ENCODE measurements around the gene PRR5.

The PRR5 gene

GRCh38 chr22:44765571-44766285 is 63.7 kb downstream of the PRR5 start:
- TF ChIP-seq, protein P1, sequence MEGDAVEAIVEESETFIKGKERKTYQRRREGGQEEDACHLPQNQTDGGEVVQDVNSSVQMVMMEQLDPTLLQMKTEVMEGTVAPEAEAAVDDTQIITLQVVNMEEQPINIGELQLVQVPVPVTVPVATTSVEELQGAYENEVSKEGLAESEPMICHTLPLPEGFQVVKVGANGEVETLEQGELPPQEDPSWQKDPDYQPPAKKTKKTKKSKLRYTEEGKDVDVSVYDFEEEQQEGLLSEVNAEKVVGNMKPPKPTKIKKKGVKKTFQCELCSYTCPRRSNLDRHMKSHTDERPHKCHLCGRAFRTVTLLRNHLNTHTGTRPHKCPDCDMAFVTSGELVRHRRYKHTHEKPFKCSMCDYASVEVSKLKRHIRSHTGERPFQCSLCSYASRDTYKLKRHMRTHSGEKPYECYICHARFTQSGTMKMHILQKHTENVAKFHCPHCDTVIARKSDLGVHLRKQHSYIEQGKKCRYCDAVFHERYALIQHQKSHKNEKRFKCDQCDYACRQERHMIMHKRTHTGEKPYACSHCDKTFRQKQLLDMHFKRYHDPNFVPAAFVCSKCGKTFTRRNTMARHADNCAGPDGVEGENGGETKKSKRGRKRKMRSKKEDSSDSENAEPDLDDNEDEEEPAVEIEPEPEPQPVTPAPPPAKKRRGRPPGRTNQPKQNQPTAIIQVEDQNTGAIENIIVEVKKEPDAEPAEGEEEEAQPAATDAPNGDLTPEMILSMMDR (conservative IDR thresholded peaks at IDR 0.05; ENCODE audit: low read depth, low read length), result no peak
- H3K4me2 ChIP-seq, result no peak overlapping the region
- H3K27me3 ChIP-seq (ENCODE audit: insufficient read depth, low read depth), result peaks cover 4% of the 10 kb centered on the region; the same call in 1 of the 2 replicates
- no peaks in the 10 kb centered on the region for H3K4me1 ChIP-seq (ENCODE audit: low read depth, poor library complexity, severe bottlenecking)
- no peak overlapping the region for H3K4me3 ChIP-seq (IDR thresholded peaks at IDR 0.05; ENCODE audit: insufficient read depth, low read depth, low read length)
- H4K20me1 ChIP-seq (ENCODE audit: insufficient read depth), result no peaks in the 10 kb centered on the region
- no peaks in the 10 kb centered on the region for H3K36me3 ChIP-seq (ENCODE audit: insufficient read depth)
- H3K9ac ChIP-seq, result no peak overlapping the region
- H3K27ac ChIP-seq, result no peak overlapping the region
- H3K79me2 ChIP-seq (ENCODE audit: insufficient read depth, low read depth), result no peaks in the 10 kb centered on the region
- H2AFZ ChIP-seq (ENCODE audit: low read depth), result no peak overlapping the region

GRCh38 chr22:44773082-44773481 is 71.1 kb downstream of the PRR5 start:
- Histone ChIP-seq H3K27ac (no peak overlapping the region), H2AFZ (ENCODE audit: low read depth) (no peak overlapping the region), H3K9ac (no peak overlapping the region), H3K4me1 (ENCODE audit: low read depth, poor library complexity, severe bottlenecking) (no peaks in the 10 kb centered on the region), H3K4me3 (IDR thresholded peaks at IDR 0.05; ENCODE audit: insufficient read depth, low read depth, low read length) (no peak overlapping the region), H3K79me2 (ENCODE audit: insufficient read depth, low read depth) (no peaks in the 10 kb centered on the region), H4K20me1 (ENCODE audit: insufficient read depth) (no peaks in the 10 kb centered on the region), H3K27me3 (ENCODE audit: insufficient read depth, low read depth) (peaks cover 3% of the 10 kb centered on the region; the same call in 1 of the 2 replicates), H3K4me2 (no peak overlapping the region), H3K36me3 (ENCODE audit: insufficient read depth) (no peaks in the 10 kb centered on the region)
- TF ChIP-seq, protein P1 (conservative IDR thresholded peaks at IDR 0.05; ENCODE audit: low read depth, low read length), result no peak

GRCh38 chr22:44775862-44776261 is 73.9 kb downstream of the PRR5 start:
- no peaks in the 10 kb centered on the region for H4K20me1 ChIP-seq (ENCODE audit: insufficient read depth)
- no peak overlapping the region for H3K4me3 ChIP-seq (IDR thresholded peaks at IDR 0.05; ENCODE audit: insufficient read depth, low read depth, low read length)
- H3K4me1 ChIP-seq (ENCODE audit: low read depth, poor library complexity, severe bottlenecking), result no peaks in the 10 kb centered on the region
- no peak overlapping the region for H3K9ac ChIP-seq
- no peaks in the 10 kb centered on the region for H3K36me3 ChIP-seq (ENCODE audit: insufficient read depth)
- H3K79me2 ChIP-seq (ENCODE audit: insufficient read depth, low read depth), result no peaks in the 10 kb centered on the region
- no peak overlapping the region for H3K27ac ChIP-seq
- H3K27me3 ChIP-seq (ENCODE audit: insufficient read depth, low read depth), result peaks cover 3% of the 10 kb centered on the region; the same call in 1 of the 2 replicates
- no peak overlapping the region for H3K4me2 ChIP-seq
- TF ChIP-seq, protein P1 (conservative IDR thresholded peaks at IDR 0.05; ENCODE audit: low read depth, low read length), result no peak
- no peak overlapping the region for H2AFZ ChIP-seq (ENCODE audit: low read depth)

DNA sequence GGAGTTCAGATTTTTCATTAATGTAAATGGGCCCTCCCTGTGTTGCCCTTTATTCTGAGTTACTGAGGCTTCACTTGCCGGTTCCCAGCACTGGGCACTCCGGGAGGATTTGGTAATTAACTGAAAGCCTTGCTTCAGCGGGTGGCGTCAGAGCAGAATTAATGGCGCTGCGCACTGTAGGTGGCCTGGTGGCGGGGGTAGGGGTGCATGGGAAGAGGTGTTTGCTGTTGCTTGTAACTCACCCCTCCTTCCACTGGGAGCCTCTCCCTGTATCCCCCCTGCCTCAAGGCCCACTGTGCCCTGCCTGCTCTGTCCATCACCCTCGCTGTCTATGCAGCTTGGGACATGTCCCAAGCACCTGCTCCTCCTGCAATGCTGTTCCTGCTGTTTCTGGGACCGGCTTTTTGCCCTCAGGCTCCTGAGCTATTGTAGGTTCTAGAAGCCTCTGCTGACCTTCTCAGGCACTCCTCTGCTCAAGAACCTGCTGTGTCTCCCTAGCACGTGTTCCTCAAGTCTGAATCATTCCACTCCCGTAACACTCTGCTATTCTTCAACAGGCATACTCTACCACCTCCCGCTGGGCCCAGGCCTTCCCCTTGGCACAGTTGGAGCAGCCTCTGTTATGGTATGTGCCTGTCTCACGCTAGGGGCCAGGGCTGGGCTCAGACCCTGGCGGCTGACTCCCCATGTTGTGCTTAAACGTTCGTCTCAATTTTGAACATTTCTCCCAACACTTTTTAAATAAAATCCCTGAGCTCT is 74.8 kb downstream of the PRR5 start:
- no peaks in the 10 kb centered on the region for H3K36me3 ChIP-seq (ENCODE audit: insufficient read depth)
- peaks cover 3% of the 10 kb centered on the region; the same call in 1 of the 2 replicates for H3K27me3 ChIP-seq (ENCODE audit: insufficient read depth, low read depth)
- H3K4me2 ChIP-seq, result no peak overlapping the region
- H3K4me1 ChIP-seq (ENCODE audit: low read depth, poor library complexity, severe bottlenecking), result no peaks in the 10 kb centered on the region
- no peak overlapping the region for H3K9ac ChIP-seq
- H3K4me3 ChIP-seq (IDR thresholded peaks at IDR 0.05; ENCODE audit: insufficient read depth, low read depth, low read length), result no peak overlapping the region
- no peak overlapping the region for H2AFZ ChIP-seq (ENCODE audit: low read depth)
- no peak overlapping the region for H3K27ac ChIP-seq
- TF ChIP-seq, protein P1 (conservative IDR thresholded peaks at IDR 0.05; ENCODE audit: low read depth, low read length), result no peak
- H4K20me1 ChIP-seq (ENCODE audit: insufficient read depth), result no peaks in the 10 kb centered on the region
- H3K79me2 ChIP-seq (ENCODE audit: insufficient read depth, low read depth), result no peaks in the 10 kb centered on the region
